PC-3 (cell line): ENCODE measurements around the gene IFI6. TPM values are rescaled to one million over a fixed set of nuclear protein-coding genes. Genes with fewer than 3 reads are reported as not detected.

ENCODE experiments used
- ATAC-seq: fragments of 200-7000 bp; cut with Tn5 transposase; 2 replicates; pipeline ENCODE4 v1.9.1; 2020; ENCODE audit warnings: mild to moderate bottlenecking, moderate library complexity
- BruUV-seq: library from RNA; stranded (reverse); fragments of 400-500 nt; replicated peaks from 2 replicates; lab custom pipeline; 2021; lab: Mats Ljungman, UMichigan
- CTCF ChIA-PET: fragments of 300-600 bp; sonication (Branson Sonifier 250); formaldehyde crosslinking; loops from one replicate; lab custom pipeline; 2022; ENCODE audit warnings: antibody characterized with exemption; lab: Charles Lee
- POLR2A ChIA-PET: fragments of 300-600 bp; sonication (Branson Sonifier 250); formaldehyde crosslinking; loops from one replicate; lab custom pipeline; 2022; ENCODE audit warnings: antibody characterized with exemption; ENCODE audit not compliant: unreplicated experiment; lab: Charles Lee
- DNase-seq: peaks from one replicate; pipeline ENCODE4 v3.0.0-alpha.2; 2015
- H2AFZ ChIP-seq: fragments of 300-600 bp; sonication (generic); 2 replicates; pipeline ENCODE4 v1.6.0; 2016; ENCODE audit warnings: antibody characterized with exemption, low read length
- H3F3A ChIP-seq: fragments of 300-600 bp; sonication (generic); one replicate; pipeline ENCODE4 v1.6.0; 2017; ENCODE audit warnings: antibody characterized with exemption, low read length, control low read depth, mild to moderate bottlenecking; ENCODE audit not compliant: unreplicated experiment
- H3K27ac ChIP-seq: fragments of 300-600 bp; sonication (generic); 2 replicates; pipeline ENCODE4 v1.5.1; 2016; ENCODE audit warnings: mild to moderate bottlenecking, low read length
- H3K27me3 ChIP-seq: fragments of 300-600 bp; sonication (generic); 2 replicates; pipeline ENCODE4 v1.6.1; 2016; ENCODE audit warnings: low read length, mixed read lengths
- H3K36me3 ChIP-seq: fragments of 300-600 bp; sonication (generic); 2 replicates; pipeline ENCODE4 v1.6.1; 2016; ENCODE audit warnings: low read depth, mixed run types, low read length, mixed read lengths
- H3K4me1 ChIP-seq: fragments of 300-600 bp; sonication (generic); 2 replicates; pipeline ENCODE4 v1.5.1; 2016; ENCODE audit warnings: low read length; ENCODE audit not compliant: insufficient read depth
- H3K4me2 ChIP-seq: fragments of 300-600 bp; sonication (generic); 2 replicates; pipeline ENCODE4 v1.6.0; 2016; ENCODE audit warnings: low read length
- H3K4me3 ChIP-seq: fragments of 300-600 bp; sonication (generic); 2 replicates; pipeline ENCODE4 v1.5.1; 2016; ENCODE audit warnings: mild to moderate bottlenecking, low read length, mixed read lengths
- H3K79me2 ChIP-seq: fragments of 300-600 bp; sonication (generic); 2 replicates; pipeline ENCODE4 v1.6.1; 2017; ENCODE audit warnings: low read length, mixed read lengths
- H3K9ac ChIP-seq: fragments of 300-600 bp; sonication (generic); 2 replicates; pipeline ENCODE4 v1.6.0; 2016; ENCODE audit warnings: mild to moderate bottlenecking, low read length
- H3K9me2 ChIP-seq: fragments of 300-600 bp; sonication (generic); replicated peaks from 2 replicates; pipeline ENCODE4 v1.6.1; 2016; ENCODE audit warnings: mixed run types, low read length, mixed read lengths
- H3K9me3 ChIP-seq: fragments of 300-600 bp; sonication (generic); 2 replicates; pipeline ENCODE4 v1.6.1; 2016; ENCODE audit warnings: low read length, mixed read lengths
- H4K20me1 ChIP-seq: fragments of 300-600 bp; sonication (generic); 2 replicates; pipeline ENCODE4 v1.6.1; 2016; ENCODE audit warnings: low read length, mixed read lengths
- CTCF ChIP-seq: fragments of 300-600 bp; sonication (generic); conservative IDR thresholded peaks from 2 replicates; pipeline ENCODE4 v1.5.1; 2017; ENCODE audit warnings: antibody characterized with exemption, low read depth, mild to moderate bottlenecking, low read length
- EZH2 ChIP-seq: fragments of 300-600 bp; sonication (generic); IDR thresholded peaks from one replicate; pipeline ENCODE4 v1.6.1; 2017; ENCODE audit warnings: antibody characterized with exemption, mild to moderate bottlenecking, low read length; ENCODE audit not compliant: unreplicated experiment
- EZH2phosphoT487 ChIP-seq: fragments of 300-600 bp; sonication (generic); IDR thresholded peaks from 2 replicates; pipeline ENCODE4 v1.6.1; 2018; ENCODE audit warnings: mild to moderate bottlenecking, antibody characterized with exemption, low read length, borderline replicate concordance
- intact Hi-C: fragments of 100-400 bp; cut with micrococcal nuclease; formaldehyde crosslinking; loops from 2 replicates; pipeline ENCODE4 v1.9.0; 2023
- total RNA-seq: library from RNA; depleted of rRNA; stranded (reverse); fragments of >200 nt; gene quantifications from 2 replicates; pipeline ENCODE4 v1.2.3, GENCODE V29; 2014; rRNA removed

The IFI6 gene
- total RNA-seq, 1 experiment from 2014 or later, result 16.5 TPM

- H3F3A ChIP-seq, result no peaks in the 10 kb centered on the region
- no peak for TF ChIP-seq EZH2
- TF ChIP-seq EZH2phosphoT487, result no peak
- no peak for TF ChIP-seq CTCF
- ChIA-PET CTCF (interaction anchor here (0.6 kb wide), 1 partner anchor 365 kb away, joined by 3 read pairs; no protein-coding TSS in a partner anchor), POLR2A (no interaction called here)
- H3K27me3 ChIP-seq, result no peaks in the 10 kb centered on the region
- no peak overlapping the region for H3K4me3 ChIP-seq
- no peak overlapping the region for H3K27ac ChIP-seq
- no peaks in the 10 kb centered on the region for H4K20me1 ChIP-seq
- H3K79me2 ChIP-seq, result no peaks in the 10 kb centered on the region
- no peak overlapping the region for H2AFZ ChIP-seq
- H3K9me3 ChIP-seq, result no peaks in the 10 kb centered on the region
- no peak overlapping the region for H3K9ac ChIP-seq
- intact Hi-C loops, result no loop called here
- BruUV-seq, result no TSS peak
- DNase-seq (no peak), ATAC-seq (no peak)
- no peaks in the 10 kb centered on the region for H3K9me2 ChIP-seq
- no peaks in the 10 kb centered on the region for H3K36me3 ChIP-seq
- no peak overlapping the region for H3K4me2 ChIP-seq
- H3K4me1 ChIP-seq, result no peaks in the 10 kb centered on the region; the same call in 1 of the 2 replicates
Measured at GRCh38 chr1:27617420-27617819, 54.6 kb downstream of the IFI6 start.

DNA sequence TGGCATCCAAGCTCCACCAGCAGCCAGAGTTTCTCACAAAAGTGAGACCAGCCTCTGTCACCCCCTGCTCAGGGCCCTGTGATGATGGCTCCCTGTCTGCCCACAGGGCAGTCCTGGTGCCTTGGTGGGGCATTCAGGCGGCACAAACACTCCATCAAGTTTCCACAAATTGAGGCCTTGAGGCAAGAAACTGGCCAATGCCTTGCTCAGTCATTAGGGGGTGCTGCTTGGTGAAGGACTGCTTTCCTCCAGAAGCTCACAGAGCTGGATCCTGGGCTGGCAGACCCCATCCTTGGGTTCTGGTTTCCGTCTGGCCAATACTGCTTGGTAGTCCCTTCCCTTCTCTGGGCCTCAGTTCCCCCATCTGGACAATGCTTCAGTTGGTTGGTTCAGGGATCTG is 55.6 kb downstream of the IFI6 start:
- no peak overlapping the region for H3K4me3 ChIP-seq
- TF ChIP-seq CTCF, result peak; percentile 26; the same call in 1 of the 2 replicates
- TF ChIP-seq EZH2phosphoT487, result no peak
- no peak for TF ChIP-seq EZH2
- H3K27ac ChIP-seq, result no peak overlapping the region
- no peaks in the 10 kb centered on the region for H3K36me3 ChIP-seq
- no peaks in the 10 kb centered on the region for H4K20me1 ChIP-seq
- no peaks in the 10 kb centered on the region for H3K4me1 ChIP-seq
- no peaks in the 10 kb centered on the region for H3F3A ChIP-seq
- ChIA-PET CTCF (interaction anchor here (0.7 kb wide), 1 partner anchor 128 kb away, joined by 3 read pairs; no protein-coding TSS in a partner anchor), POLR2A (no interaction called here)
- H3K27me3 ChIP-seq, result no peaks in the 10 kb centered on the region
- no peaks in the 10 kb centered on the region for H3K9me2 ChIP-seq
- no peaks in the 10 kb centered on the region for H3K79me2 ChIP-seq
- ATAC-seq (no peak), DNase-seq (no peak)
- no TSS peak for BruUV-seq
- H2AFZ ChIP-seq, result no peak overlapping the region
- intact Hi-C loops, result no loop called here
- H3K4me2 ChIP-seq, result no peak overlapping the region
- no peak overlapping the region for H3K9ac ChIP-seq
- no peaks in the 10 kb centered on the region for H3K9me3 ChIP-seq

Other genes starting within 250 kb of the IFI6 start
- 20.7 and 32.4 TPM in 2 replicates for gene WASF2, start 182.0 kb downstream of the IFI6 start, total RNA-seq
- 15.2 and 20.4 TPM in 2 replicates for gene AHDC1, start 68.0 kb downstream of the IFI6 start, total RNA-seq
- gene FGR, start 37.0 kb downstream of the IFI6 start, total RNA-seq, result not detected in 2 replicates
- 9.6 and 9.9 TPM in 2 replicates for gene FAM76A, start 53.8 kb upstream of the IFI6 start, total RNA-seq
- gene STX12, start 101.0 kb upstream of the IFI6 start, total RNA-seq, result 18.6 and 28.5 TPM in 2 replicates
- gene PPP1R8, start 158.6 kb upstream of the IFI6 start, total RNA-seq, result 65.7 and 85.0 TPM in 2 replicates
- gene THEMIS2, start 200.4 kb upstream of the IFI6 start, total RNA-seq, result 5.0 and 5.7 TPM in 2 replicates
- 139 and 171 TPM in 2 replicates for gene RPA2, start 242.4 kb upstream of the IFI6 start, total RNA-seq